Activated B cell treated with CpG ODN at 0.5 μM for 24 hours (primary cell): ENCODE results near the gene EPDR1. TPM values are rescaled to one million over a fixed set of nuclear protein-coding genes. Genes with fewer than 3 reads are reported as not detected.

ENCODE experiments used
- ATAC-seq: fragments of 200-7000 bp; cut with Tn5 transposase; one replicate; pipeline ENCODE4 v1.10.0; 2021; ENCODE audit warnings: low read depth, mild to moderate bottlenecking, moderate library complexity
- CTCF ChIA-PET: fragments of 350-600 bp; sonication (Branson Sonifier 250); formaldehyde crosslinking; loops from one replicate; lab custom pipeline; 2021; ENCODE audit warnings: antibody characterized with exemption; lab: Charles Lee
- POLR2A ChIA-PET: fragments of 350-600 bp; sonication (Branson Sonifier 250); formaldehyde crosslinking; loops from one replicate; lab custom pipeline; 2021; ENCODE audit warnings: antibody characterized with exemption; lab: Charles Lee
- DNase-seq: peaks from one replicate; pipeline ENCODE4 v3.0.0; 2022
- H3K27ac Mint-ChIP-seq: one replicate; pipeline ENCODE4 v1.8.0; 2020; ENCODE audit warnings: mixed read lengths
- H3K27me3 Mint-ChIP-seq: one replicate; pipeline ENCODE4 v1.8.0; 2021; ENCODE audit warnings: mixed read lengths
- H3K36me3 Mint-ChIP-seq: one replicate; pipeline ENCODE4 v1.8.0; 2021; ENCODE audit warnings: low read depth, mixed read lengths
- H3K4me1 Mint-ChIP-seq: one replicate; pipeline ENCODE4 v1.8.0; 2021; ENCODE audit warnings: mixed read lengths
- H3K4me3 Mint-ChIP-seq: one replicate; pipeline ENCODE4 v1.8.0; 2020; ENCODE audit warnings: mild to moderate bottlenecking, mixed read lengths
- H3K9me3 Mint-ChIP-seq: one replicate; pipeline ENCODE4 v1.8.0; 2020; ENCODE audit warnings: mixed read lengths
- intact Hi-C: fragments of 100-400 bp; cut with micrococcal nuclease; formaldehyde crosslinking; loops from one replicate; pipeline ENCODE4 v1.15.1; 2024
- total RNA-seq: library from RNA; stranded (reverse); gene quantifications from 2 replicates; pipeline ENCODE4 v1.2.3, GENCODE V29; 2022
- TF ChIP-seq, protein P1 (sequence below): fragments of 200-600 bp; IDR thresholded peaks from one replicate; pipeline ENCODE4 v1.8.0; 2022; ENCODE audit warnings: antibody characterized with exemption, mild to moderate bottlenecking

EPDR1 gene
- total RNA-seq, 1 donor from 2014 or later: 0.69 TPM

DNA sequence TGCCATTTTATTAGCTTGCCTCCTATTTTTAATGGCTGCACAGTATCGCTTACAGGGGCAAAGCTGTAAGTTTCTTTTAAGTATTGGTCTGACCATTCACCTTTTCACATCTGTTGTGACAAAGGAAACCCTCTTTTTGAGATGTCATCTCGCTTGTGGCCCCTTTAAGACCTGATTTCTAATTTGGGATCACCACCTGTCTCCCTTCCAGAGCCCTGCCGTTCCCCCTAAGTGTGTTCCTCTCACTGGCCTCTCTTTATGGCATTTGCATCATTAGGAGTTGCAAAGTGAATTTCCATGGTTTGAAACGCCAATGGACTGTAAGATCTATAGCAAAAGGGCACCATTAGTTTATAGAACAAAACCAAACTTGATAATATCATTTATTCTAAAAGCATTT, 1.4 kb downstream of the EPDR1 start:
- H3K27me3 Mint-ChIP-seq: peaks cover 46% of the 10 kb centered on the region
- peaks cover 22% of the 10 kb centered on the region for H3K4me1 Mint-ChIP-seq
- no peak overlapping the region for H3K27ac Mint-ChIP-seq
- H3K4me3 Mint-ChIP-seq: no peak overlapping the region
- ATAC-seq (no peak), DNase-seq (no peak)
- ChIA-PET CTCF (no interaction called here), POLR2A (no interaction called here)
- TF ChIP-seq, protein P1, sequence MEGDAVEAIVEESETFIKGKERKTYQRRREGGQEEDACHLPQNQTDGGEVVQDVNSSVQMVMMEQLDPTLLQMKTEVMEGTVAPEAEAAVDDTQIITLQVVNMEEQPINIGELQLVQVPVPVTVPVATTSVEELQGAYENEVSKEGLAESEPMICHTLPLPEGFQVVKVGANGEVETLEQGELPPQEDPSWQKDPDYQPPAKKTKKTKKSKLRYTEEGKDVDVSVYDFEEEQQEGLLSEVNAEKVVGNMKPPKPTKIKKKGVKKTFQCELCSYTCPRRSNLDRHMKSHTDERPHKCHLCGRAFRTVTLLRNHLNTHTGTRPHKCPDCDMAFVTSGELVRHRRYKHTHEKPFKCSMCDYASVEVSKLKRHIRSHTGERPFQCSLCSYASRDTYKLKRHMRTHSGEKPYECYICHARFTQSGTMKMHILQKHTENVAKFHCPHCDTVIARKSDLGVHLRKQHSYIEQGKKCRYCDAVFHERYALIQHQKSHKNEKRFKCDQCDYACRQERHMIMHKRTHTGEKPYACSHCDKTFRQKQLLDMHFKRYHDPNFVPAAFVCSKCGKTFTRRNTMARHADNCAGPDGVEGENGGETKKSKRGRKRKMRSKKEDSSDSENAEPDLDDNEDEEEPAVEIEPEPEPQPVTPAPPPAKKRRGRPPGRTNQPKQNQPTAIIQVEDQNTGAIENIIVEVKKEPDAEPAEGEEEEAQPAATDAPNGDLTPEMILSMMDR: no peak
- peaks cover 4% of the 10 kb centered on the region for H3K9me3 Mint-ChIP-seq
- H3K36me3 Mint-ChIP-seq: no peaks in the 10 kb centered on the region
- intact Hi-C loops: loop anchor here (2.0 kb wide), 1 partner anchor 301 kb away; no protein-coding TSS in a partner anchor

DNA sequence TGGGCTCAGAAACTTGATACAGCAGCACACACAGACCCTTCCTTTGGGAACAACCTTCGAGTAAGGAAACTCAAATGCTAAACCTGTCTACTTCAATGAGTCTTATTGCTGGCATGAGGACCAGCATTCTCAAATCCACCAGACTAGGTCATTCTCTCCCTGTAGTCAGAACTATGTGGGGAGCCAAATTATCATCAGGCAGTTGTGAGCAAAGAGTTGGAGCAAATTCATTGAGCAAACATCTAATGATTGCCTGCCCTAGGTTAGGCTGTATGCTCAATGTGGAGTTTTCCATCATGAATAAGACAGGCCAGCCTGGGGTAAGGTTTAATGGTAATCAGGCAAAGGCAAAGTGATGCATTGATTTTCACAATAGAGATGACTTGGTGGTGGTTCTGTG, 3.6 kb downstream of the EPDR1 start:
- CTCF ChIA-PET: no interaction called here
- Mint-ChIP-seq H3K36me3 (no peaks in the 10 kb centered on the region), H3K9me3 (peaks cover 4% of the 10 kb centered on the region), H3K4me1 (peaks cover 14% of the 10 kb centered on the region), H3K27ac (no peak overlapping the region), H3K4me3 (no peak overlapping the region), H3K27me3 (peaks cover 34% of the 10 kb centered on the region)
- ATAC-seq (no peak), DNase-seq (no peak)
- intact Hi-C loops: no loop called here
- TF ChIP-seq, protein P1: no peak
- POLR2A ChIA-PET: no interaction called here

DNA sequence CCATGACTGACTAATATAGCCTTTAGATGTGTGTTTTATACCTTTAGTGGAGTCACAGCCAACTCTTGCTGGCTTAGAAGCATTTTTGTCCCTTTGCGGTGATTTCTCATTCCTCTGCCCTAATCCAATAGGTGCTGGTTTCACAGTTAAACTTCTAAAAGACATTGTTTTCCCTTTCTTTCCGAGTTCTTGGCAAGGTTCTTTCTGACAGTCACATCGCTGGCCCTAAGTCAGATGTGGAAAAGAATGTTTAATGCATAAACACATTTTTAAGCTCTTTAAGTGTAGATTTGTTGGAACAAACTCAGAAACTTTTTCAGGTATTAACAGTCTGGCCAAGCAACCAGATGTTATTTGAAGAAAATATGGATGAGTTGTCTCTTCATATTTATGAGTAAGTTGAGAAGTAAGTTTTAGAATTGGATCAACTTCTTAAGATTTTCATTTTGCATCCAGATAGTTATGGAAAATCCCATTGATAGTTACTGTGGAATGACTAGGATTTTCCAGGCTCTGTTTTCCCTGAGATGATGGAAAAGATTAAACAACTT, 4.1 kb downstream of the EPDR1 start:
- DNase-seq (no peak), ATAC-seq (no peak)
- no peak overlapping the region for H3K27ac Mint-ChIP-seq
- H3K4me1 Mint-ChIP-seq: peaks cover 14% of the 10 kb centered on the region
- CTCF ChIA-PET: no interaction called here
- H3K27me3 Mint-ChIP-seq: peaks cover 29% of the 10 kb centered on the region
- intact Hi-C loops: no loop called here
- POLR2A ChIA-PET: no interaction called here
- no peaks in the 10 kb centered on the region for H3K36me3 Mint-ChIP-seq
- peaks cover 4% of the 10 kb centered on the region for H3K9me3 Mint-ChIP-seq
- TF ChIP-seq, protein P1: no peak
- H3K4me3 Mint-ChIP-seq: no peak overlapping the region

DNA sequence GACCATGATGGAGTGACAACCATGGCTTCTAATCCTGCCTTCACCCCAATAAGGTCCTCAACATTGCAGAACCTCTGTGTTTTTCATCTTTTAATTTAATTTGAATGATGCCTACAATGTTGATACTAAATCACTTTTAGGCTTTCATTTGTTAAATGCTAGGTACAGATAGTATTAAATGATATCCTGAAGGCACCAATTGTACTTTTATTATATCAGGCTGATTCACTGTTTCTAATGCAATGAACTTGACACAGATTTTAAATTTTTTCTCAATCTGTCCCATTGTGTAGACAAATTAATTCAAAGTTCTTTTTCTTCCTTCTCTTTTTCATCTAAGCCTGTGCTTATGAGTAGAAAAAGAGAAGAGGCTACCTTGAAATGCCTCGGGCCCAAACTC, 5.2 kb downstream of the EPDR1 start:
- Mint-ChIP-seq H3K36me3 (no peaks in the 10 kb centered on the region), H3K9me3 (peaks cover 4% of the 10 kb centered on the region), H3K27ac (no peak overlapping the region), H3K4me1 (peaks cover 9% of the 10 kb centered on the region), H3K27me3 (peaks cover 20% of the 10 kb centered on the region), H3K4me3 (no peak overlapping the region)
- ChIA-PET CTCF (no interaction called here), POLR2A (no interaction called here)
- ATAC-seq (no peak), DNase-seq (no peak)
- TF ChIP-seq, protein P1: no peak
- intact Hi-C loops: no loop called here

DNA sequence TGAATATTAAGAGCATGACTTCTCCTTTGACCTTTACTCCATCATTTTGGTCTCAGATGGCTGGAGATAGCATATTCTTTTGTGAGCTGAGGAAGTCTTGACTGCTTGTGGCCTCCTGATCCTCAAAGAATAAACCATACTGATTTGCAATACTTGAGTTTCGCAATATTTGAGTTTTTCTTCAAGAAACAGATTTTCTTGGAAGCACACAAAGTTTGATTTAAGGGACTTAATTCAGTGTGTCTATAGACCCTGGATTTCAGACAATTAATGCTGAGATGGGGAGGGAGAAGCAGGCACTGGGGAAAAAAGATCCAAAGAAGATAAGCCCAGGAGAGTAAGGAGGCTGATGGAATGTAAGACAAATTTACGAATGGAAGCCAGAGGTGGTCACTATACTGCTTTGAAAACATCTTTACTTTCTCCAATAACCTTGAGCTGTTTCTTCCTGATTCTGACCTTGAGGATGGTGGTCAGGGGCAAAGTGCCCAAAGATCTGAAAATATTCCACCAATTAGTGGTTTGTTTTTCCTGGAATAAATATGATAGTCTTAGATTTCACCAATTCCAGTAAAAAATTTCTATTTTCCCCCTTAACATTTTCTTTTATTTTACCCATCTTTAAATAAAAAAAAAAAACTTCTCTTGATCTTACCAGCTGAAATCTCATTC, 7.5 kb downstream of the EPDR1 start:
- Mint-ChIP-seq H3K36me3 (no peaks in the 10 kb centered on the region), H3K27me3 (peaks cover 12% of the 10 kb centered on the region), H3K27ac (no peak overlapping the region), H3K4me1 (no peaks in the 10 kb centered on the region), H3K9me3 (peaks cover 4% of the 10 kb centered on the region), H3K4me3 (no peak overlapping the region)
- ChIA-PET POLR2A (no interaction called here), CTCF (no interaction called here)
- TF ChIP-seq, protein P1: no peak
- no peak for ATAC-seq
- no peak for DNase-seq
- intact Hi-C loops: no loop called here
